D721Med (cell line): ENCODE measurements around the gene ST6GALNAC6.
"Not testable (repeated sequence)": the region's sequence is repeated elsewhere in the genome, so short reads cannot be mapped to it uniquely, and the experiment has no call there.

Experiments used
- DNase-seq: peaks from one replicate; pipeline ENCODE4 v3.0.0; 2011; ENCODE audit warnings: low spot score; ENCODE audit not compliant: insufficient read length
- FAIRE-seq: peaks from 2 replicates; lab custom pipeline; 2011; peaks lifted over from hg19 to GRCh38; lab: Jason Lieb, UNC
- CTCF ChIP-seq: IDR thresholded peaks from 2 replicates; pipeline ENCODE4 v1.5.1; 2012; ENCODE audit warnings: mild to moderate bottlenecking, control low read depth; ENCODE audit not compliant: insufficient read depth; ENCODE audit errors: missing control alignments

Gene ST6GALNAC6

GRCh38 chr9:127847178-127847510 lies 52.3 kb downstream of the ST6GALNAC6 start:
- DNase-seq (no peak), FAIRE-seq (no peak)

GRCh38 chr9:127846443-127847177 lies 52.8 kb downstream of the ST6GALNAC6 start:
- DNase-seq (no peak), FAIRE-seq (no peak)
- TF ChIP-seq CTCF = no peak

More at GRCh38 chr9:127847178-127847510, 52.3 kb downstream of the ST6GALNAC6 start:
- no peak for TF ChIP-seq CTCF

DNA sequence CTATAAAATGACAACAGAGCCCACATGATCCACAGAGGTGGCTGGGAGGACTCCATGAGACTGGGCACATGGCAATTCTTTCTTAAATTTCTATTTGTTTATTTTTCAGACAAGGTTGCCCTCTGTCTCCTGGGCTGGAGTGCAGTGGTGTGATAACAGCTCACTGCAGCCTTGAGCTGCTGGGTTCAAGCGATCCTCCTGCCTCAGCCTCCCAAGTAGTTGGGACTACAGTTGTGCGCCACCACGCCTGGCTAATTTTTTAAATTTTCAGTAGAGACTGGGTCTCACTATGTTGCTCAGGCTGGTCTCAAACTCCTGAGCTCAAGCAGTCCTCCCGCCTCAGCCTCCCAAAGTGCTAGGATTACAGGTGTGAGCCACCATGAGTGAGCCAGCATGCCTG lies 53.8 kb downstream of the ST6GALNAC6 start:
- FAIRE-seq, DNase-seq: not testable (repeated sequence)

GRCh38 chr9:127844821-127845359 lies 54.5 kb downstream of the ST6GALNAC6 start:
- no peak for TF ChIP-seq CTCF
- DNase-seq (no peak), FAIRE-seq (no peak)

DNA sequence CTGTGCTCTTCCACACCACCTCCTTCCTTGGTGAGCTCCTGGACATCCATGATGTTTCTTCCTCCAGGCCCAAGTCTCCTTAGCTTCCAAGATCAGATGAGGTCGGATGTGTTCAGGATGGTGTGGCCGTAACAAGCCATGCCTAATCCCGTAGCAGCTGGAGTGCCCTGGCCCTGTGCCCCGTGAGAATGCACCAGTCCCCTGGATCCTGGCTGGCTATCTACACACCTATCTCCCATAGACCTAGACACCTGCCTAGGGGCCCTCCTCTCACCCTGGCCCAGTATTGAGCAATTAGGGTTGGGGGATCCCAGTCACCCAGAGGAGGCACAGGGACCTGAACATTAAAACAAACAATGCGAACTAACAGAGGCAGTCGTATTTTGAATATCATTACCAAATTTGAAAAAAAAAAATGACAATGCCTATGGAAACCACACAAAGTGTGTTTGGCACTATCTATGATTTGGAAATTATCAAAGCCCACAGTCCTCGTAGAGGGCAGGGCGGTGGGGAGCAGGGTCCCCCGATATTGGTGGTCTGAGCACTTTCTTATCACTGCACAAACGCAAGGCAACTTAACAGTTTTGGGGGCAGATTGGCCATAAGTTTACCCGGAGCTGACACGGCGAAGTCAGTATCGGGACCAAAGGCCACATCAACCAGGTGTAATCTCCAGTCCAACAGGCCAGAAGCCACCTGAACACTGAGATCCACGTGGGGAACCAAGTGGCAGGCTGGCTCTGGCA lies 58.1 kb downstream of the ST6GALNAC6 start:
- TF ChIP-seq CTCF = no peak
- FAIRE-seq = no peak
- no peak for DNase-seq

- no peak for FAIRE-seq
- no peak for DNase-seq
- no peak for TF ChIP-seq CTCF
Measured at GRCh38 chr9:127838375-127839078, 60.9 kb downstream of the ST6GALNAC6 start.

GRCh38 chr9:127837346-127837745 lies 62.1 kb downstream of the ST6GALNAC6 start:
- DNase-seq (no peak), FAIRE-seq (no peak)
- no peak for TF ChIP-seq CTCF

DNA sequence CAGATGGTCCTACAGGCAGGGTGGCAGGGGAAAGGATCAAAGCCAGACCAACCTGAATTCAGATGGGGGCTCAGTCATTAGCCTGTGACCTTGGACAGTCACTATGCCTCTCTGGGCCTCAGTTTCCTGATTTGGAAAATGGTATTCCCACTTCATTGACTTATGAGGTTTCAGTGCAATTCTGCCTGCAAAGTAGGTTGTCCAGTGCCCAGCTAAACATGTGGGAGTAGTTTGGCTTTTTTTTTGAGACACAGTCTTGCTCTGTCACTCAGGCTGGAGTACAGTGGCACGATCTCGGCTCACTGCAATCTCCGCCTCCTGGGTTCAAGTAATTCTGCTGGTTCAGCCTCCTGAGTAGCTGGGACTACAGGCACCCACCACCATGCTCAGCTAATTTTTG lies 62.8 kb downstream of the ST6GALNAC6 start:
- FAIRE-seq, DNase-seq: not testable (repeated sequence)
